GM18526 (cell line): ENCODE data around the gene HMSD.

Experiments used
- POLR2A ChIP-seq: IDR thresholded peaks from 3 replicates; pipeline ENCODE4 v1.6.1; 2011; ENCODE audit not compliant: insufficient read length; ENCODE audit errors: extremely low read depth

HMSD gene

DNA sequence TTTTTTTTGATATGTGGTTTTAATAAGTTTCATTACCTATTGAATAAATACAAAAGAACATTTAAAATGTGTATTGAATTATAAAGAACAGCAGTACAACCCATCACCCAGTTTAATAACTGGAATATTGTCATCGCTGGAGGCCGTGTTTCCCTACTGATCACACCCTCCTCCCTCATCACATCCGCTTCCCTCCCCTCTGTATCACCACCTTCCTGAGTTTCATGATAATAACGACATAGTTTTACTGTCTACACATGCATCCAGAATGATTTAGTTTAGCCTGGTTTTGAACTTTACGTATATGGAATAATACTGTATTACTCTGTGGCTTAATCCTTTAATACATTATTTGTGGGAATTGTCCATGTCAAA lies 22.9 kb downstream of the HMSD start:
- TF ChIP-seq POLR2A = no peak

- TF ChIP-seq POLR2A = no peak
Observed at GRCh38 chr18:63974991-63975390, 25.9 kb downstream of the HMSD start.

- no peak for TF ChIP-seq POLR2A
Observed at GRCh38 chr18:63975628-63976027, 26.5 kb downstream of the HMSD start.

- no peak for TF ChIP-seq POLR2A
Observed at GRCh38 chr18:63977040-63977439, 27.9 kb downstream of the HMSD start.

DNA sequence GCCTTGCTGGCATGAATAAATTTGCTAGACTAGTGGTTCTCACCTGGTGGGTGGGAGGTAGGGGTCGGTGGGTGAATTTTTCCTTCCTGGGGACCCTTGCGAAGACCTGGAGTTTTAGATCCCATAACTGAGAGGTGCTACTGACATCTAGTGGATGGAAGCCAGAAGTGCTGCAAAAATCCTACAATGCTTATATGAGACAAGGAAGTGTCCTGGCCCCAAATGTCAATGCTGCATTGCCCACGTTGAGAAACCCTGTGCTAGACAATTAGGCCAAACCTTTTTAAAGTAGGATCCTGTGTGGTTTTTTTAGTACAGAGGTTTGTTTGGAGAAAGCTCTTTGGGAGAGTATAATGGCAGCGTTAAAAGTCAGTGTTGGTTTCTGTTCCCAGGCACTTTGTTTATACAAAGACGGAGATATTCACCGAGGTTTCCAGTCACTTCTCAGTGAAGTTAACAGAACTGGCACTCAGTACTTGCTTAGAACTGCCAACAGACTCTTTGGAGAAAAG lies 30.4 kb downstream of the HMSD start:
- no peak for TF ChIP-seq POLR2A

GRCh38 chr18:63980027-63980426 lies 30.9 kb downstream of the HMSD start:
- TF ChIP-seq POLR2A = no peak

- TF ChIP-seq POLR2A = no peak
Observed at GRCh38 chr18:63980896-63981460, 31.9 kb downstream of the HMSD start.

DNA sequence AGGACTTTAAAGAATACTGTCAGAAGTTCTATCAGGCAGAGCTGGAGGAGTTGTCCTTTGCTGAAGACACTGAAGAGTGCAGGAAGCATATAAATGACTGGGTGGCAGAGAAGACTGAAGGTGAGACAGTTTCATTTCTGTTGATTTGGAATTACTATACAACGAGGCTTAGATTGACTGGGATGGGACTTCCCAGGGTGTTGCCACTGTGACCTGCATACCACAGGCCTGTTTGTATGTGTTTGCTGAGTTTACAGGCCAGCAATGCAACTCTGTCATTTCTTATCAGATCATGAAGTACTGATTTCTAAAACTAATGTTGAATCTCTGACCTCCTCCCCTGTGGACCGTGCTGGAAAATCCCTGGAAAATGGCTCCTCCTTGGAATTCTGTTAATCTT lies 32.6 kb downstream of the HMSD start:
- no peak for TF ChIP-seq POLR2A

DNA sequence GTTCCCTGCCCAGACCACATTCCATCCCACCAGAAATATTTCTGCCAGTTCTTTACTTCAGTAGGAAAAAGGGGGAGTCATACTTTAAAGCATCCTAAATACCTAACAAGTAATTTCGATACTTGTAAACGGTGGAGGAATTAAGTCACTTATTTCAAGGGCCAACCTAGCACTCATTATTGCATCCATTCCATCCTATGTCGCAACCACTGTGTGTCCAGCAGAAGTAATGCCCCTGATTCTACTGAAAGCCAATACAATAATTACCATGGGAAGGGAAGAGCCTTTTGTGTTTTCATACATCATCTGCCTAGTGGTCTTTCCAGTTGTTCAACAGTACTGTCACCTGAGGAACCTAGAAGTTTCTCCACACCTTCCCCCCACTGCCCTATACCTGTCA lies 33.3 kb downstream of the HMSD start:
- no peak for TF ChIP-seq POLR2A

DNA sequence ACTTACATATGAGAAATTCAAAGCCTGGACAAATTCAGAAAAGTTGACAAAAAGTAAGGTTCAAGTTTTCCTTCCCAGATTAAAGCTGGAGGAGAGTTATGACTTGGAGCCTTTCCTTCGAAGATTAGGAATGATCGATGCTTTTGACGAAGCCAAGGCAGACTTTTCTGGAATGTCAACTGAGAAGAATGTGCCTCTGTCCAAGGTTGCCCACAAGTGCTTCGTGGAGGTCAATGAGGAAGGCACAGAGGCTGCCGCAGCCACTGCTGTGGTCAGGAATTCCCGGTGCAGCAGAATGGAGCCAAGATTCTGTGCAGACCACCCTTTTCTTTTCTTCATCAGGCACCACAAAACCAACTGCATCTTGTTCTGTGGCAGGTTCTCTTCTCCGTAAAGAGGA lies 37.8 kb downstream of the HMSD start:
- no peak for TF ChIP-seq POLR2A

GRCh38 chr18:63987743-63988142 lies 38.6 kb downstream of the HMSD start:
- TF ChIP-seq POLR2A = no peak

DNA sequence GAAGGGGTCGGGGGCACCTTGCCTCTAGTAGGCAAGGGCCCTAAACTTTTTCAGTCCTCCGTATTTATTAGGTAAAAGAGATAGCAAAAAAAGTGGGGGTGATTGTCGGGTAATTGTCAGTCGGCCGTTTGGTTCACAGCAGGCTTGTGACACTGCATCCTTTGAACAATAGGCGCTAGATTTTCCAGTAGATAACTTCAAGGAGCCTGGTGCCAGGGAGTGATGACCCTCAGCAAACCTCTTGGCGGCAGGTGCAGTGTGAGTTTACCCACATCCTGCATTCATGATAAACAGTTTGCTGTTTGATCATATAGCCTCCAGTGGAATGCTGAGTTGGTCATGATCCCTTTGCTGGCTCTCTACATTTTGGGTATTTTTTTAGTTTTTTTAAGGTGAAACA lies 43.6 kb downstream of the HMSD start:
- no peak for TF ChIP-seq POLR2A

GRCh38 chr18:63994783-63995399 lies 45.8 kb downstream of the HMSD start:
- TF ChIP-seq POLR2A = no peak

- no peak for TF ChIP-seq POLR2A
Observed at GRCh38 chr18:63997041-63997440, 47.9 kb downstream of the HMSD start.

- no peak for TF ChIP-seq POLR2A
Observed at GRCh38 chr18:63997606-63998005, 48.5 kb downstream of the HMSD start.

DNA sequence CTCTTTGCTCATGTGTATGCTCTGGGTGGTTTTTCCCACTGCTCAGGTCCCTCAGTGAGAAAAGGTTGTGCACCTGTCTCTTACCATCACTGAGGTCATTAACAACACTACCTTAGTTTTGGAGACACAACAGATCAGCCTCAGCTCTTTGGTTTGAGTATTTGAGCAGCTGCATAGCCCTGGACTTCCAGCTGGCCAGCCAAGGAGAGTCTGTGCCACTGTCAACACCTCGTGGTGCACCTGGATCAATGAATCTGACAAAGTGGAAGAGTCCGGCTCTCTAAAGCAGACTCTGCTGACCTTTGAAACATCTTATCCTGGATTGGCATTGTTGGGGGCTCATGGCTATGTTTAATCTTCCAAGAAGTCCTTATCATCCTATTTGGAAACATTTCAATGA lies 50.8 kb downstream of the HMSD start:
- no peak for TF ChIP-seq POLR2A

- no peak for TF ChIP-seq POLR2A
Observed at GRCh38 chr18:64002581-64002980, 53.5 kb downstream of the HMSD start.
